ENCODE measurements around the gene TM2D1. TPM values are rescaled to one million over a fixed set of nuclear protein-coding genes. Genes with fewer than 3 reads are reported as not detected.

TM2D1 gene
- total RNA-seq, 1 donor from 2014 or later: 48.6 TPM

DNA sequence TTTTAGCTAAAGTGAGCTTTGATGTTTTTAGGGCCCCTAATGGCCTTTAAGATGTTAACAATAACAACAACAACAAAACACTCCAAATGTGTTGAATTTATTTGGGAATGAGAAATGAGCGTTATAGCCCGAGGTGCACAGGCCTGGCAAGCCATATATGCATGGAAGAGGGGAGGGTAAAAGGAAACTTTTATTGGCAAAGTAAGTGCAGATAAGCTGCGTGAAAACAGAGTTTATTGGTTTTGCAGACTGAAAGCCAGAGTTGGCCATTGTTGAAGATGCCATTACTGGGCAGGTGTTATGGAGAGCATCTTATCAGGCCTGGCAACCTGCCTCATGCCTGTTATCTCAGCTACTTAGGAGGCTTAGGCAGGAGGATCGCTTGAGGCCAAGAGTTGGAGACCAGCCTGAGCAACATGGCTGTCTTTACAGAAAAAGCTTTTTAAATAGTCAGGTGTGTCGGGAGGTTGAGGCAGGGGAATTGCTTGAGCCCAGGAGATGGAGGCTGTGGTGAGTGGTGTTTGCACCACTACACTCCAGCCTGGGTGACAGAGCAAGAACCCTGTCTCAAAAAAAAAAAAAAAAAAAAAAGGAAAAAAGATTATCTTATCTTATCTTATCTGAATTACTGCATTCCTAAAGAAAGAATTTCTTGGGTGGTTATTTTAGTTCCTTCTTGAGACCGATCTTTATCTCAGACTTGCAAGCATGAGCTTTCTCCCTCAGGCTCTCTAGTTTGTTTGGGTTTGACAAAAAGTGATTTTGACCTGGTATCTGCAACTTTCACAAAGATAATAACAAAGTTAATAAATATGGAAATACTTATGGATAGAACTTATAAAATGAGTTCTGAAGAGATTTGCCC is 19.0 kb upstream of the TM2D1 start:
- intact Hi-C loops (cut with DNase I): no loop called here
- DNase-seq (ENCODE audit: extremely low spot score in 2 of 2): no peak
- peaks cover 35% of the 10 kb centered on the region for H3K4me1 ChIP-seq
- TF ChIP-seq POLR2AphosphoS5 (IDR thresholded peaks at IDR 0.05; ENCODE audit: insufficient read depth in 1 of 2, low read depth in 1 of 2): no peak
- no peak for TF ChIP-seq POLR2A (IDR thresholded peaks at IDR 0.05)
- TF ChIP-seq, protein P1, sequence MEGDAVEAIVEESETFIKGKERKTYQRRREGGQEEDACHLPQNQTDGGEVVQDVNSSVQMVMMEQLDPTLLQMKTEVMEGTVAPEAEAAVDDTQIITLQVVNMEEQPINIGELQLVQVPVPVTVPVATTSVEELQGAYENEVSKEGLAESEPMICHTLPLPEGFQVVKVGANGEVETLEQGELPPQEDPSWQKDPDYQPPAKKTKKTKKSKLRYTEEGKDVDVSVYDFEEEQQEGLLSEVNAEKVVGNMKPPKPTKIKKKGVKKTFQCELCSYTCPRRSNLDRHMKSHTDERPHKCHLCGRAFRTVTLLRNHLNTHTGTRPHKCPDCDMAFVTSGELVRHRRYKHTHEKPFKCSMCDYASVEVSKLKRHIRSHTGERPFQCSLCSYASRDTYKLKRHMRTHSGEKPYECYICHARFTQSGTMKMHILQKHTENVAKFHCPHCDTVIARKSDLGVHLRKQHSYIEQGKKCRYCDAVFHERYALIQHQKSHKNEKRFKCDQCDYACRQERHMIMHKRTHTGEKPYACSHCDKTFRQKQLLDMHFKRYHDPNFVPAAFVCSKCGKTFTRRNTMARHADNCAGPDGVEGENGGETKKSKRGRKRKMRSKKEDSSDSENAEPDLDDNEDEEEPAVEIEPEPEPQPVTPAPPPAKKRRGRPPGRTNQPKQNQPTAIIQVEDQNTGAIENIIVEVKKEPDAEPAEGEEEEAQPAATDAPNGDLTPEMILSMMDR (IDR thresholded peaks at IDR 0.05): no peak
- H3K4me3 ChIP-seq: peak overlapping the region; percentile 87 to 96
- H3K9me3 ChIP-seq: no peaks in the 10 kb centered on the region
- H3K27me3 ChIP-seq: no peaks in the 10 kb centered on the region
- no peaks in the 10 kb centered on the region for H3K36me3 ChIP-seq
- no peak overlapping the region for H3K27ac ChIP-seq

GRCh38 chr1:61743431-61743705 is 18.4 kb upstream of the TM2D1 start:
- Histone ChIP-seq H3K27ac (peak overlapping the region; percentile 97), H3K27me3 (no peaks in the 10 kb centered on the region), H3K36me3 (no peaks in the 10 kb centered on the region), H3K4me3 (peak overlapping the region; percentile 87 to 96), H3K4me1 (peaks cover 35% of the 10 kb centered on the region), H3K9me3 (no peaks in the 10 kb centered on the region)
- intact Hi-C loops (cut with DNase I): no loop called here
- DNase-seq (ENCODE audit: extremely low spot score in 2 of 2): no peak
- TF ChIP-seq, protein P1 (IDR thresholded peaks at IDR 0.05): no peak
- TF ChIP-seq POLR2AphosphoS5 (IDR thresholded peaks at IDR 0.05; ENCODE audit: insufficient read depth in 1 of 2, low read depth in 1 of 2) (no peak), POLR2A (IDR thresholded peaks at IDR 0.05) (no peak)

DNA sequence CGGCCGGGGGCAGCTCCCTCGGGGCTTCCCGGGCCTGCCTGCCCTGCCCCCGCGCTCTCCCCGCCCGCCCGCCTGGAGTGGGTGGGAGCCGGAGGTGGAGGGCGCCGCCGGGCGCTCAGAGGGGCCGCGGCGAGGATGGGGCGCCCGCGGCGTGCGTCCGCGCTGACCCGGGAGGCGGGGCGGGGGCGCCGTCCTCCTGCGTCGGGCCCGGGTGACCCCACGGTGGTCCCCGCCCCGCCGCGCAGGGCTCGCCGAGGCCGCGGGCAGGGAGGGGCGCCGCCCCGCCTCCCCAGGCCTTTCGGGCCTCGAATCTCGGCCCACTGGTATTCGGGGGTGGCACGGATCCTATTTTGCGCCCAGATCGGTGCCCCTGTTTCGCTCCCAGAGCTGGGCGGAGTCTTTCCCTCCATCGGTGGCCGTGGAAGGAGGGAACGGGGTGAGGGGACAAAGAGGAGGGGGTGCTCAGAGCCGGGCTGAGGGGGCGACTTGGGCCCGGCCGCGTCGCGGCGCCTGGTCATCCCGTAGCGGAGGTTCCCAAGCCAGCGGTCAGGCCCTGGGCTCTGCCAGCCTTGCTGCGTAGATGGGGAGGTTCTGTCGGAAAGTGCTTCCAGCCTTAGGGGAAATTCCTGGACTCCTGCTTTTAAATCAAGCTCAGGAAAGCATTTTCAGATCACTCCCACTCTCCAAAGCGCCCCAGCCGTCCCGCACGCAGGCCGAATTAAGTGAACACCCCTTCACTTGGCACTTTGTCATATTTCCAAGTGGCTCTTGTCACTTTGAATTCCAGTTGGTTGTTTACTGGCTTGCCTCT is 17.9 kb upstream of the TM2D1 start:
- no peaks in the 10 kb centered on the region for H3K9me3 ChIP-seq
- no peaks in the 10 kb centered on the region for H3K27me3 ChIP-seq
- DNase-seq (ENCODE audit: extremely low spot score in 2 of 2): peak in 1 of 2 donors; percentile 85
- H3K4me3 ChIP-seq: peak overlapping the region; percentile 87 to 96
- peak overlapping the region; percentile 97 for H3K27ac ChIP-seq
- no peaks in the 10 kb centered on the region for H3K36me3 ChIP-seq
- intact Hi-C loops (cut with DNase I): no loop called here
- peaks cover 35% of the 10 kb centered on the region for H3K4me1 ChIP-seq
- TF ChIP-seq POLR2AphosphoS5 (IDR thresholded peaks at IDR 0.05; ENCODE audit: insufficient read depth in 1 of 2, low read depth in 1 of 2): peak in 1 of 2 donors; percentile 46
- no peak for TF ChIP-seq POLR2A (IDR thresholded peaks at IDR 0.05)
- TF ChIP-seq, protein P1 (IDR thresholded peaks at IDR 0.05): no peak

- Histone ChIP-seq H3K9me3 (no peaks in the 10 kb centered on the region), H3K4me3 (peak within 1 kb of the TSS; percentile 87 to 96), H3K27me3 (no peaks in the 10 kb centered on the region), H3K27ac (peak within 1 kb of the TSS; percentile 97), H3K36me3 (no peaks in the 10 kb centered on the region), H3K4me1 (peaks cover 31% of the 10 kb centered on the region)
- intact Hi-C loops (cut with DNase I): no loop called here
- DNase-seq (ENCODE audit: extremely low spot score in 2 of 2): peak in 1 of 2 donors; percentile 87
- TF ChIP-seq, protein P1 (IDR thresholded peaks at IDR 0.05): no peak
- no peak for TF ChIP-seq POLR2A (IDR thresholded peaks at IDR 0.05)
- TF ChIP-seq POLR2AphosphoS5 (IDR thresholded peaks at IDR 0.05; ENCODE audit: insufficient read depth in 1 of 2, low read depth in 1 of 2): peak in 1 of 2 donors; percentile 45
Measured at GRCh38 chr1:61741711-61742619, 17.0 kb upstream of the TM2D1 start, which contains the start of gene PATJ. Gene PATJ, plus strand, starts transcription at chr1:61742480. Its CDS starts 20,413 bp downstream, at chr1:61762893.

All from vagina (tissue), 2 donors.